Measurements from ENCODE around the gene ATOH8.

The ATOH8 gene

DNA sequence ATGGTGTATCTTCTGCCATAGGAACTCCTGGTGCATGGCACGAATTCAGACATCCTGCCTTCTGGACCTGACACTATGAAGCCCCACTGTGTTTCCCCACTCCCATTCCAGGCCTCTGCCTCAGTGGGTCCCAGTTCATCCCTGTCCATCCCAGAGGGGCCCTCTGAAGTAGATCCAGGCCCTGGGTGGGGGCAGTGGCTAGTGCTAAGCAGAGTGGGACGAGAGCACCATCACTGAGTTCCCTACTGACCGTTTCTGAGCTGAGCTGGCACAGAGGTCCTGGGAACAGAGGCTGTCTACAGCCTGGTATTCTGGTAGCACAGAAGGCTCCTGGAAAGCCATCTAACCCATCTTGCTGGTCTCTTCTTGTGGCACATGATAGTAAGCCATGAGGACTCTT is 54.0 kb downstream of the ATOH8 start:
- TF ChIP-seq POLR2AphosphoS5 (IDR thresholded peaks at IDR 0.05; ENCODE audit: low read depth): no peak
- no peak for TF ChIP-seq GABPA (IDR thresholded peaks at IDR 0.05; ENCODE audit: low read depth)
- TF ChIP-seq, protein P1, sequence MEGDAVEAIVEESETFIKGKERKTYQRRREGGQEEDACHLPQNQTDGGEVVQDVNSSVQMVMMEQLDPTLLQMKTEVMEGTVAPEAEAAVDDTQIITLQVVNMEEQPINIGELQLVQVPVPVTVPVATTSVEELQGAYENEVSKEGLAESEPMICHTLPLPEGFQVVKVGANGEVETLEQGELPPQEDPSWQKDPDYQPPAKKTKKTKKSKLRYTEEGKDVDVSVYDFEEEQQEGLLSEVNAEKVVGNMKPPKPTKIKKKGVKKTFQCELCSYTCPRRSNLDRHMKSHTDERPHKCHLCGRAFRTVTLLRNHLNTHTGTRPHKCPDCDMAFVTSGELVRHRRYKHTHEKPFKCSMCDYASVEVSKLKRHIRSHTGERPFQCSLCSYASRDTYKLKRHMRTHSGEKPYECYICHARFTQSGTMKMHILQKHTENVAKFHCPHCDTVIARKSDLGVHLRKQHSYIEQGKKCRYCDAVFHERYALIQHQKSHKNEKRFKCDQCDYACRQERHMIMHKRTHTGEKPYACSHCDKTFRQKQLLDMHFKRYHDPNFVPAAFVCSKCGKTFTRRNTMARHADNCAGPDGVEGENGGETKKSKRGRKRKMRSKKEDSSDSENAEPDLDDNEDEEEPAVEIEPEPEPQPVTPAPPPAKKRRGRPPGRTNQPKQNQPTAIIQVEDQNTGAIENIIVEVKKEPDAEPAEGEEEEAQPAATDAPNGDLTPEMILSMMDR (IDR thresholded peaks at IDR 0.05; ENCODE audit: insufficient read depth, low read length): no peak
- TF ChIP-seq, protein P2, sequence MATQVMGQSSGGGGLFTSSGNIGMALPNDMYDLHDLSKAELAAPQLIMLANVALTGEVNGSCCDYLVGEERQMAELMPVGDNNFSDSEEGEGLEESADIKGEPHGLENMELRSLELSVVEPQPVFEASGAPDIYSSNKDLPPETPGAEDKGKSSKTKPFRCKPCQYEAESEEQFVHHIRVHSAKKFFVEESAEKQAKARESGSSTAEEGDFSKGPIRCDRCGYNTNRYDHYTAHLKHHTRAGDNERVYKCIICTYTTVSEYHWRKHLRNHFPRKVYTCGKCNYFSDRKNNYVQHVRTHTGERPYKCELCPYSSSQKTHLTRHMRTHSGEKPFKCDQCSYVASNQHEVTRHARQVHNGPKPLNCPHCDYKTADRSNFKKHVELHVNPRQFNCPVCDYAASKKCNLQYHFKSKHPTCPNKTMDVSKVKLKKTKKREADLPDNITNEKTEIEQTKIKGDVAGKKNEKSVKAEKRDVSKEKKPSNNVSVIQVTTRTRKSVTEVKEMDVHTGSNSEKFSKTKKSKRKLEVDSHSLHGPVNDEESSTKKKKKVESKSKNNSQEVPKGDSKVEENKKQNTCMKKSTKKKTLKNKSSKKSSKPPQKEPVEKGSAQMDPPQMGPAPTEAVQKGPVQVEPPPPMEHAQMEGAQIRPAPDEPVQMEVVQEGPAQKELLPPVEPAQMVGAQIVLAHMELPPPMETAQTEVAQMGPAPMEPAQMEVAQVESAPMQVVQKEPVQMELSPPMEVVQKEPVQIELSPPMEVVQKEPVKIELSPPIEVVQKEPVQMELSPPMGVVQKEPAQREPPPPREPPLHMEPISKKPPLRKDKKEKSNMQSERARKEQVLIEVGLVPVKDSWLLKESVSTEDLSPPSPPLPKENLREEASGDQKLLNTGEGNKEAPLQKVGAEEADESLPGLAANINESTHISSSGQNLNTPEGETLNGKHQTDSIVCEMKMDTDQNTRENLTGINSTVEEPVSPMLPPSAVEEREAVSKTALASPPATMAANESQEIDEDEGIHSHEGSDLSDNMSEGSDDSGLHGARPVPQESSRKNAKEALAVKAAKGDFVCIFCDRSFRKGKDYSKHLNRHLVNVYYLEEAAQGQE (IDR thresholded peaks at IDR 0.05; ENCODE audit: insufficient replicate concordance, low read depth): no peak
- no peak for TF ChIP-seq SPI1 (IDR thresholded peaks at IDR 0.05; ENCODE audit: borderline replicate concordance, low read depth)
- Histone ChIP-seq H3K27me3 (ENCODE audit: insufficient read depth, poor library complexity, severe bottlenecking) (no peaks in the 10 kb centered on the region), H3K27ac (replicated peaks) (no peak overlapping the region), H3K4me3 (replicated peaks; ENCODE audit: insufficient read depth, low read length) (no peak overlapping the region)
- no peak for DNase-seq (ENCODE audit: low read depth in 1 of 2, low spot score in 1 of 2)

DNA sequence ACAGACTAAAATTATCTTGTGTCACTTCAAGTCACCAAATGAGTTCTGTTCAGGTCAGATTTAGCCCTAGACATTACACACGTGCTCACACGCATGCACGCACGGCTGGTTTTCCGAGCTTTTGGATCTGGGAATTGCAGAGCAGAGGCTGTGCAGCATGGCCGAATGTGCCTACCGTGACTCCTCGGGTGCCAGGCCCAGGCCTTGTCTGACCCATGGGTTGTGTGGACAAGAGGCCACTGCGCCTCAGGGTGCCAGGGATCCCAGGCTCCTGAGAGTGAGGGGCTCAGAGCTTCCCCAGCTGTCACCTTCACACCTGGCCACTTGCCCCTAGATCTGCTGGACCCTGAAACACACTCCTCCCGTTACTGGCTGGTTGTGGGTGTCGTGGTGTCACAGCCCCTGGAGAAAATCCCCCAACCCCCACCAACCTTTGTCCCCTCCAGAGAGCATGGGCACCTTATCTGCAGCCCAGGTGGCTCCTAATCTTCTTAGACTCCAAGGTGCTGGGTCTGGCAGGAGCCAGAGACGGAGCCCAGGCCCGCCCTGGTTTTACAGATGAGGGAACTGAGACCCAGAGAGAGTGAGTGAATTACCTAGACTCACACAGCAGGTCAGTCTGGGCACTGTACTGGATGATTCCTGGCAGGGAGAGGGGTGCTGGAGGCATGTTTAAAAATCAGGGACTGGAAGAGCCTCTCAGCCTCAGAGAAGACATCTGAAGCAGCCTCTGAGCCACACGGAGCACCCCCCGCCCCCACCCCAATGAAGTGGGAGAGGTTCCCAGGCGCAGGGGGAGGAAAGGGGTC is 56.8 kb downstream of the ATOH8 start:
- no peak for DNase-seq (ENCODE audit: low read depth in 1 of 2, low spot score in 1 of 2)
- H3K27ac ChIP-seq (replicated peaks): no peak overlapping the region
- no peaks in the 10 kb centered on the region for H3K27me3 ChIP-seq (ENCODE audit: insufficient read depth, poor library complexity, severe bottlenecking)
- no peak overlapping the region for H3K4me3 ChIP-seq (replicated peaks; ENCODE audit: insufficient read depth, low read length)
- no peak for TF ChIP-seq GABPA (IDR thresholded peaks at IDR 0.05; ENCODE audit: low read depth)
- no peak for TF ChIP-seq SPI1 (IDR thresholded peaks at IDR 0.05; ENCODE audit: borderline replicate concordance, low read depth)
- TF ChIP-seq, protein P1 (IDR thresholded peaks at IDR 0.05; ENCODE audit: insufficient read depth, low read length): no peak
- TF ChIP-seq, protein P2 (IDR thresholded peaks at IDR 0.05; ENCODE audit: insufficient replicate concordance, low read depth): no peak
- TF ChIP-seq POLR2AphosphoS5 (IDR thresholded peaks at IDR 0.05; ENCODE audit: low read depth): no peak

- no peaks in the 10 kb centered on the region for H3K27me3 ChIP-seq (ENCODE audit: insufficient read depth, poor library complexity, severe bottlenecking)
- no peak for DNase-seq (ENCODE audit: low read depth in 1 of 2, low spot score in 1 of 2)
- TF ChIP-seq, protein P1 (IDR thresholded peaks at IDR 0.05; ENCODE audit: insufficient read depth, low read length): no peak
- TF ChIP-seq SPI1 (IDR thresholded peaks at IDR 0.05; ENCODE audit: borderline replicate concordance, low read depth): no peak
- TF ChIP-seq POLR2AphosphoS5 (IDR thresholded peaks at IDR 0.05; ENCODE audit: low read depth): no peak
- TF ChIP-seq GABPA (IDR thresholded peaks at IDR 0.05; ENCODE audit: low read depth): no peak
- TF ChIP-seq, protein P2 (IDR thresholded peaks at IDR 0.05; ENCODE audit: insufficient replicate concordance, low read depth): no peak
- H3K27ac ChIP-seq (replicated peaks): no peak overlapping the region
- H3K4me3 ChIP-seq (replicated peaks; ENCODE audit: insufficient read depth, low read length): no peak overlapping the region
Observed at GRCh38 chr2:85811180-85812093, 57.6 kb downstream of the ATOH8 start.
